HG03520 (cell line): ENCODE measurements around the gene TMEM89.

Experiments
- ATAC-seq: cut with Tn5 transposase; IDR thresholded peaks from one replicate; pipeline ENCODE4 v1.9.1; 2021; ENCODE audit warnings: mild to moderate bottlenecking, moderate library complexity; ENCODE audit not compliant: unreplicated experiment

Gene TMEM89

GRCh38 chr3:48617559-48617958, 4.0 kb downstream of the TMEM89 start:
- no peak for ATAC-seq

- ATAC-seq = no peak
These were observed 7.5 kb downstream of the TMEM89 start for GRCh38 chr3:48614044-48614443.

- ATAC-seq = no peak
These were observed 9.3 kb downstream of the TMEM89 start for GRCh38 chr3:48612309-48612708.

GRCh38 chr3:48609088-48610005, 12.2 kb downstream of the TMEM89 start, which contains the start of gene UQCRC1:
Gene UQCRC1 (minus strand): TSS chr3:48609646. CDS start chr3:48609620, 26 bp downstream.
- ATAC-seq = peak; percentile 97

- no peak for ATAC-seq
These were observed 14.1 kb downstream of the TMEM89 start for GRCh38 chr3:48607519-48607918.

- no peak for ATAC-seq
These were observed 20.0 kb downstream of the TMEM89 start for GRCh38 chr3:48601622-48601994.

GRCh38 chr3:48600711-48601621, 20.6 kb downstream of the TMEM89 start:
- ATAC-seq = no peak

GRCh38 chr3:48599509-48600285, 21.9 kb downstream of the TMEM89 start:
- ATAC-seq = no peak

- ATAC-seq = no peak
These were observed 22.5 kb downstream of the TMEM89 start for GRCh38 chr3:48599077-48599501.

- no peak for ATAC-seq
These were observed 23.1 kb downstream of the TMEM89 start for GRCh38 chr3:48598323-48599076.

GRCh38 chr3:48597408-48597800, 24.2 kb downstream of the TMEM89 start:
- ATAC-seq = no peak

GRCh38 chr3:48596676-48597407, 24.7 kb downstream of the TMEM89 start:
- ATAC-seq = no peak

- ATAC-seq = no peak
These were observed 25.4 kb downstream of the TMEM89 start for GRCh38 chr3:48596157-48596556.

GRCh38 chr3:48595526-48596121, 25.9 kb downstream of the TMEM89 start:
- ATAC-seq = no peak

GRCh38 chr3:48595075-48595525, 26.5 kb downstream of the TMEM89 start, which contains the start of gene COL7A1:
Gene COL7A1 (minus strand): TSS chr3:48595329. CDS start chr3:48595159, 170 bp downstream.
- no peak for ATAC-seq

- no peak for ATAC-seq
These were observed 27.0 kb downstream of the TMEM89 start for GRCh38 chr3:48594417-48595049.

GRCh38 chr3:48593337-48593736, 28.2 kb downstream of the TMEM89 start:
- ATAC-seq = no peak

- no peak for ATAC-seq
These were observed 29.0 kb downstream of the TMEM89 start for GRCh38 chr3:48592519-48593087.
